ENCODE measurements around the gene NEURL1B.
A peak's percentile ranks its signal among the peaks of the same experiment; 100 is the strongest.
"Not testable (repeated sequence)": the region's sequence is repeated elsewhere in the genome, so short reads cannot be mapped to it uniquely, and the experiment has no call there.

NEURL1B gene

DNA sequence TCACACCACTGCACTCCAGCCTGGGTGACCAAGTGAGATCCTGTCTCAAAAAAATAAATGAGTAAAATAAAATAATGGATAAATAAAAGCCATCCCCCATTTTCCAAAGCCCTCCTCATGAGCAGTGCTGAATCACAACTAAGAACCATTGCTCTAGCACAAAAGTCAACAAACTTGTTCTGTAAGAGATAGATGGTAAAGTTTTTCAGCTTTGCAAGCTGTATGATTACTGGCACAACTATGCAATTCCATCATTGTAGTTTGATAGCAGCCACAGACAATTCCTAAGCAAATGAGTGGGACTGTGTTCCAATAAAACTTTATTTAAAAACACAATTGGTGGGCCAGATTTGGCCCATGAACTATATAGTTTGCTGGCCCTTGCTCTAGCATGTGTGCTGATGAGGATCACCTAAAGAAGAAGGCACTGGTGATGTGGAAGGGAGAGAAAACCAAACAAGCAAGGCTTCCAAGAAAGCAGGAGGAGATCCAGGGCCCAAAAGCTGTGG, 64.6 kb downstream of the NEURL1B start:
- TF ChIP-seq, protein P1, sequence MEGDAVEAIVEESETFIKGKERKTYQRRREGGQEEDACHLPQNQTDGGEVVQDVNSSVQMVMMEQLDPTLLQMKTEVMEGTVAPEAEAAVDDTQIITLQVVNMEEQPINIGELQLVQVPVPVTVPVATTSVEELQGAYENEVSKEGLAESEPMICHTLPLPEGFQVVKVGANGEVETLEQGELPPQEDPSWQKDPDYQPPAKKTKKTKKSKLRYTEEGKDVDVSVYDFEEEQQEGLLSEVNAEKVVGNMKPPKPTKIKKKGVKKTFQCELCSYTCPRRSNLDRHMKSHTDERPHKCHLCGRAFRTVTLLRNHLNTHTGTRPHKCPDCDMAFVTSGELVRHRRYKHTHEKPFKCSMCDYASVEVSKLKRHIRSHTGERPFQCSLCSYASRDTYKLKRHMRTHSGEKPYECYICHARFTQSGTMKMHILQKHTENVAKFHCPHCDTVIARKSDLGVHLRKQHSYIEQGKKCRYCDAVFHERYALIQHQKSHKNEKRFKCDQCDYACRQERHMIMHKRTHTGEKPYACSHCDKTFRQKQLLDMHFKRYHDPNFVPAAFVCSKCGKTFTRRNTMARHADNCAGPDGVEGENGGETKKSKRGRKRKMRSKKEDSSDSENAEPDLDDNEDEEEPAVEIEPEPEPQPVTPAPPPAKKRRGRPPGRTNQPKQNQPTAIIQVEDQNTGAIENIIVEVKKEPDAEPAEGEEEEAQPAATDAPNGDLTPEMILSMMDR (IDR thresholded peaks at IDR 0.05; ENCODE audit: control extremely low read depth, extremely low read depth, low read depth, missing control alignments): no peak
- ChIA-PET CTCF (interaction anchor here (1.1 to 3.4 kb wide), 7 partner anchors 9 to 227 kb away, joined by 3 to 30 read pairs (median 6); no protein-coding TSS in a partner anchor), POLR2A (no interaction called here)
- DNase-seq (ENCODE audit: extremely low spot score): no peak

DNA sequence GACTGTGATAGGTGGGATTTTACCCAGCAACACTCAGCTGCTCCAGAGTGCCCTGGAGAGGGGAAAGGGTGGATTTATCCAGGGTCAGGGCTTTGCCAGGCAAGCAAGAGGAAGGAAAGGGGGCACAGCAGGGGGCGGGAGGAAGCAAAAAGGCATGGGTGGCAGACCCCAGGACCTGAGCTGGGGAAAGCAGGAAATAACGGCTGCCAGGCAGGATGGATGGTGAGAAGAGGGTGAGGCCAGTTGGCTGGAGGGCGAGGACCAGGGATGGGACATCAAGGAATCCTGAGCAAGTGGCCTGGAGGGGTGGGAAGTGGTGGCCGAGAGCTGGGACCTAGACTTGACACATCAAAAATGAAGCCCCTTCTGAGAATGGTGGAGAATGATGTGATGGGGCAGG, 65.7 kb downstream of the NEURL1B start:
- POLR2A ChIA-PET: interaction anchor here (0.6 kb wide), 1 partner anchor 624 kb away, joined by 3 read pairs; no protein-coding TSS in a partner anchor
- no peak for DNase-seq (ENCODE audit: extremely low spot score)
- CTCF ChIA-PET: interaction anchor here (0.5 to 3.4 kb wide), 18 partner anchors 7 to 867 kb away, joined by 3 to 30 read pairs (median 4); partner anchors contain the start of gene ATP6V0E1
- TF ChIP-seq, protein P1 (IDR thresholded peaks at IDR 0.05; ENCODE audit: control extremely low read depth, extremely low read depth, low read depth, missing control alignments): no peak

DNA sequence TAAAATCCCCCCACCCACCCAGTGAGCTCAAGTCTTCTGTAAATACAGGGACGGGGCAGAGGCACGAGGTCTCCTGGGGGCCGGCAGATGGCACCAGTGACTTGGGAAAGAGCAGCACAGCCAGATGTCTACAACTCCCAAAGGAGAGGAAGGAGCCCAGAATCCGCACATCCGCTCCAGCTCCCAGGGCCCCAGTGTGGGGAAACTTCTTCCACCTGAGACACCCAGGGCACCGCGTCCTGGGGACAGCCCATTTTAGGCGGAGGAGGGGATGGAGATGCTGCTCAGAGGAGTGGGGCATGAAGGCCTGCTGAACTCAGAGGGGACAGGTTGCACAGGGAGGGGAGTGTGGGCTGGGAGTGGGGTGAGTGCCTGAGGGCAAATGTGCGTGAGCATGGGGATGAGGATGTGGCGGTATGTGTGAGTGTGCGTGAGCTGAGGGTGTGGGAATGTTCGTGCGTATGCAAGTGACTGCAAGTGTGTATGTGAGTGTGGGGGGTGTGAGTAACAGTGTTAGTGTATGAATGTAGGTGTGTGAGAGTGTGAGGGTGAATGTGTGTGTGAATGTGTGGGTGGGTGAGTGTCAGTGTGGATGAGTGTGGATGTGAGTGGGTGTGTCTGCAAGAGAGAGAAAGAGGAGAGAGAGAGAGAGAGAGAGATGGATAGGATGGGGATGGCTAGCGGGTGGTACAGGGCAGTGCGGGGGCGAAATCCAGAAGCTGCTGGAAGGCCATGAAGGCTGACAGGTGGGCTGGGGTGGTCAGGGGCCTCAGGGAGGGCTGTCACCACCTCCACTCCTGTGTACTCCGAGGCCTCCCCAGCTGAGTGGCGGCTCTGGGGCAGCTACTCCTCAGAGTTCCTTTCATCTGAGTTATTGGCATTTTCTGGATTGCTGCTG, 66.5 kb downstream of the NEURL1B start:
- DNase-seq (ENCODE audit: extremely low spot score): no peak
- TF ChIP-seq, protein P1 (IDR thresholded peaks at IDR 0.05; ENCODE audit: control extremely low read depth, extremely low read depth, low read depth, missing control alignments): peak; percentile 53
- POLR2A ChIA-PET: interaction anchor here (0.6 kb wide), 2 partner anchors 623 to 896 kb away, joined by 3 to 6 read pairs; no protein-coding TSS in a partner anchor
- CTCF ChIA-PET: interaction anchor here (0.5 to 3.4 kb wide), 18 partner anchors 7 to 867 kb away, joined by 3 to 30 read pairs (median 4); partner anchors contain the start of gene ATP6V0E1

DNA sequence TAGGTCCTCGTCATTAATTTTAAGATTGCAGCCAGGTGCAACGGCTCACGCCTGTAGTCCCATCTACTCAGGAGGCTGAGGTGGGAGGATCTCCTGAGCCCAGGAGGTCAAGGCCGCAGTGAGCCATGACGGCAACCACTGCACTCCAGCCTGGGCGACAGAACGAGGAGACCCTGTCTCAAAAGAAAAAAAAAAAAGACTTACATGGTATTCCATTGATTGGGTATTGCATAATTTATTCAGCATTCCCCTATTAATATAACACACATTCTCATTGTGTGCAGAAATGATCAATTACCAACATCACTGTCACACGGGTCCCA, 67.1 kb downstream of the NEURL1B start:
- DNase-seq (ENCODE audit: extremely low spot score): no peak
- POLR2A ChIA-PET: no interaction called here
- TF ChIP-seq, protein P1 (IDR thresholded peaks at IDR 0.05; ENCODE audit: control extremely low read depth, extremely low read depth, low read depth, missing control alignments): no peak
- CTCF ChIA-PET: interaction anchor here (1.6 to 7.4 kb wide), 2 partner anchors 228 to 866 kb away, joined by 4 to 282 read pairs; no protein-coding TSS in a partner anchor

DNA sequence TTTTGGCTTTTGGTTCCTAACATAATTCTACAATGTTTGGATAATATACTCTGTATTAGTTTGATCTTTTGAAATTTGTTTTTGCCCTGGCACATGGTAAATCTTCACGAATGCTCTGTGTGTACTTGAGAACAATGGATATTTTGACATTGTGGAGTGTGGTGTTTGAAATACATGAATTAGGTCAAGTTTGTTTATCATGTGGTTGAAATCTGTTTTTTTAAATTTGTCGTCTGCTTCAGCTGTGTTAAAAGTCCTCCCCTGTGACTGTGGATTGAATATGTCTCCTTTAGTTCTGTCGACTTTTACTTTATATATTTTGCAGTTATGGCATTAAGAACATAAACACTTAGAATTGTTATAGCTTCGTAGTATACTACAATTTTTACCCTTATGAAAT, 69.6 kb downstream of the NEURL1B start:
- TF ChIP-seq, protein P1 (IDR thresholded peaks at IDR 0.05; ENCODE audit: control extremely low read depth, extremely low read depth, low read depth, missing control alignments): no peak
- no peak for DNase-seq (ENCODE audit: extremely low spot score)
- ChIA-PET POLR2A (no interaction called here), CTCF (interaction anchor here (1.0 to 7.4 kb wide), 8 partner anchors 9 to 249 kb away, joined by 3 to 282 read pairs (median 4); partner anchors contain the start of gene RPL26L1)

DNA sequence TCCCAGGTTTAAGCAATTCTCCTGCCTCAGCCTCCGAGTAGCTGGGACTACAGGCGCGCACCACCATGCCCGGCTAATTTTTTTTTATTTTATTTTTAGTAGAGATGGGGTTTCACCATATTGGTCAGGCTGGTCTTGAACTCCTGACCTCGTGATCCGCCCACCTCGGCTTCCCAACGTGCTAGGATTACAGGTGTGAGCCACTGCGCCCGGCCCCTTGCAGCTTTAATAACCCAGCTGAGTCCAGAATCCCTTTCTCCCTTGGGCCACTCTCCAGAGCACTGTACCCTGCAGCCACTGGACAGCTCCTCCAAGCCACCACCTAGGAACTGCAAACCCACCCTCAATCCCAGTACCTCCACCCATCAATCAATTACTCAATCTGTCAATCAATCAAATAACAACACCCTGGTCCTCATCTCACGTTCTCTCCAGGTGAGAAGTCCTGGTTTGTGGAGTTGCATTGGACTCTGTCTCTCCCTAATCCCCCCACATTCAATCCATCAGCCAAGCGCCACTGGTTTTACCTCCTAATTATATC, 70.3 kb downstream of the NEURL1B start:
- CTCF ChIA-PET: interaction anchor here (1.0 to 7.4 kb wide), 8 partner anchors 9 to 248 kb away, joined by 3 to 282 read pairs (median 6); partner anchors contain the start of gene RPL26L1
- DNase-seq (ENCODE audit: extremely low spot score); POLR2A ChIA-PET: not testable (repeated sequence)
